NCI-H1436 treated with DMSO at 0.1 percent for 48 hours (cell line): ENCODE results near the gene ZNF66.
"Not testable (repeated sequence)": the region's sequence is repeated elsewhere in the genome, so short reads cannot be mapped to it uniquely, and the experiment has no call there.

Experiments
- DNase-seq: peaks from one replicate; lab custom pipeline; 2025; lab: John Stamatoyannopoulos, UW

The ZNF66 gene

GRCh38 chr19:20776083-20777076, at the start of gene ZNF66:
ZNF66 (plus strand) TSS chr19:20776304; CDS start chr19:20776448, 144 bp downstream.
- DNase-seq: peak; percentile 80

GRCh38 chr19:20750169-20750568, 25.9 kb upstream of the ZNF66 start:
- DNase-seq: not testable (repeated sequence)

- not testable (repeated sequence) for DNase-seq
Observed at GRCh38 chr19:20752291-20752690, 23.8 kb upstream of the ZNF66 start.

GRCh38 chr19:20769225-20769736, 6.8 kb upstream of the ZNF66 start:
- not testable (repeated sequence) for DNase-seq

GRCh38 chr19:20787786-20788185, 11.7 kb downstream of the ZNF66 start:
- DNase-seq: no peak

GRCh38 chr19:20791806-20792205, 15.7 kb downstream of the ZNF66 start:
- DNase-seq: no peak

GRCh38 chr19:20806311-20807262, 30.5 kb downstream of the ZNF66 start:
- not testable (repeated sequence) for DNase-seq

- DNase-seq: no peak
Observed at GRCh38 chr19:20840371-20840770, 64.3 kb downstream of the ZNF66 start.
